ENCODE data around the gene KCNJ14. TPM values are rescaled to one million over a fixed set of nuclear protein-coding genes. Genes with fewer than 3 reads are reported as not detected.
A peak's percentile ranks its signal among the peaks of the same experiment; 100 is the strongest.

Gene KCNJ14
- total and polyA plus RNA-seq, 2 donors (not counting 3 experiments of a cell fraction or from before 2014, with no cell fraction given), result 0.26 to 1.4 TPM

DNA sequence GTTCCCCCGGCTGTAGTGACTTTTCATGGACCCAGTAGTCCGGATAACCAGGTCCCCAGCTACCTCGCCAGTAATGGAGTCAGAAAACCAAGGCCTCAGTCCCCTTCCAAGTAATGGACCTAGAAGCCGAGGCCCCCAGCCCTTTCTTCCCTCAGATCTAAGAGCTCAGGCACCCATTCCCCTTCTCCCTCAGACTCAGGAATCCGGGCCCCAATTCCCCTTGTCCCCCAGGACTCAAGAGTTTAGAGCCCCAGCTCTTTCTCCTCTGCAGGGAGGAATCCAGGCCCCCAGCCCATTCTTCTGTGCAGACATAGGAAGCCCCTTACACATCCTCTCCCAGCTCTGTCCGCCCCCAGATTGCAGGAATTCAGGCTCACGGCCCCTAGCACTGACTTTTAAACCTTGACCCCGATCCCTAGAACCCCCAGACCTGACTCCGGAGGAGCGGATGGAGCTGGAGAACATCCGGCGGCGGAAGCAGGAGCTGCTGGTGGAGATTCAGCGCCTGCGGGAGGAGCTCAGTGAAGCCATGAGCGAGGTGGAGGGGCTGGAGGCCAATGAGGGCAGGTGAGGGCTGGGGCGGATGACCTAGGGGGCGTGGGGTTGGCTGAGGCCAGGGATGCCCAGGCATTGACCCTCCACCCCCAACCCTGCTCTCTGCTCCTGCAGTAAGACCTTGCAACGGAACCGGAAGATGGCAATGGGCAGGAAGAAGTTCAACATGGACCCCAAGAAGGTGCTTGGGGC lies 14.7 kb downstream of the KCNJ14 start:
- TF ChIP-seq MAX (IDR thresholded peaks at IDR 0.05; ENCODE audit: insufficient read depth, insufficient read length) (no peak), JUN (IDR thresholded peaks at IDR 0.05; ENCODE audit: borderline replicate concordance, insufficient read depth, insufficient read length, low read depth) (no peak), POLR2A (IDR thresholded peaks at IDR 0.05; ENCODE audit: low read depth, low read length) (no peak), EZH2 (IDR thresholded peaks at IDR 0.05; ENCODE audit: borderline replicate concordance, low read depth, low read length, severe bottlenecking) (no peak), POLR2AphosphoS5 (IDR thresholded peaks at IDR 0.05; ENCODE audit: insufficient read depth, low read depth, low read length) (no peak), GATA2 (IDR thresholded peaks at IDR 0.05; ENCODE audit: insufficient read depth, insufficient read length, low read depth, low read length) (no peak)
- TF ChIP-seq, protein P1, sequence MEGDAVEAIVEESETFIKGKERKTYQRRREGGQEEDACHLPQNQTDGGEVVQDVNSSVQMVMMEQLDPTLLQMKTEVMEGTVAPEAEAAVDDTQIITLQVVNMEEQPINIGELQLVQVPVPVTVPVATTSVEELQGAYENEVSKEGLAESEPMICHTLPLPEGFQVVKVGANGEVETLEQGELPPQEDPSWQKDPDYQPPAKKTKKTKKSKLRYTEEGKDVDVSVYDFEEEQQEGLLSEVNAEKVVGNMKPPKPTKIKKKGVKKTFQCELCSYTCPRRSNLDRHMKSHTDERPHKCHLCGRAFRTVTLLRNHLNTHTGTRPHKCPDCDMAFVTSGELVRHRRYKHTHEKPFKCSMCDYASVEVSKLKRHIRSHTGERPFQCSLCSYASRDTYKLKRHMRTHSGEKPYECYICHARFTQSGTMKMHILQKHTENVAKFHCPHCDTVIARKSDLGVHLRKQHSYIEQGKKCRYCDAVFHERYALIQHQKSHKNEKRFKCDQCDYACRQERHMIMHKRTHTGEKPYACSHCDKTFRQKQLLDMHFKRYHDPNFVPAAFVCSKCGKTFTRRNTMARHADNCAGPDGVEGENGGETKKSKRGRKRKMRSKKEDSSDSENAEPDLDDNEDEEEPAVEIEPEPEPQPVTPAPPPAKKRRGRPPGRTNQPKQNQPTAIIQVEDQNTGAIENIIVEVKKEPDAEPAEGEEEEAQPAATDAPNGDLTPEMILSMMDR (IDR thresholded peaks at IDR 0.05; ENCODE audit: extremely low read depth in 1 of 2, insufficient read depth in 1 of 2, low read depth in 1 of 2, low read length in 2 of 2), result no peak
- peaks cover 17 to 41% of the 10 kb centered on the region in 2 experiments for H3K36me3 ChIP-seq (ENCODE audit: control insufficient read depth in 2 of 2, extremely low read depth in 1 of 2, insufficient read depth in 2 of 2, low read length in 2 of 2)
- peak overlapping the region; percentile 86 for H3K4me2 ChIP-seq (ENCODE audit: insufficient read depth, low read length)
- H3K9me1 ChIP-seq (replicated peaks; ENCODE audit: control insufficient read depth, extremely low read depth, insufficient read depth, low read length), result no peaks in the 10 kb centered on the region
- peak overlapping the region; percentile 98 for H3K9ac ChIP-seq (replicated peaks; ENCODE audit: extremely low read depth, insufficient read depth, low read length)
- ChIA-PET POLR2A (interaction anchor here (0.7 to 1.2 kb wide), 5 partner anchors 9 to 87 kb away, joined by 3 to 5 read pairs (median 3); no protein-coding TSS in a partner anchor), CTCF (interaction anchor here (0.7 to 1.4 kb wide), 5 partner anchors 9 to 119 kb away, joined by 3 to 9 read pairs (median 4); no protein-coding TSS in a partner anchor)
- peaks cover 8% of the 10 kb centered on the region for H3K4me1 ChIP-seq (ENCODE audit: control insufficient read depth, extremely low read depth, insufficient read depth, low read length)
- H4K20me1 ChIP-seq (replicated peaks; ENCODE audit: control insufficient read depth, extremely low read depth, insufficient read depth, low read length), result no peaks in the 10 kb centered on the region
- DNase-seq (ENCODE audit: low read depth, low spot score) (no peak), FAIRE-seq (no peak)
- TSS peak; percentile 46 for BruUV-seq (replicated peaks)
- H3K9me3 ChIP-seq (replicated peaks; ENCODE audit: control insufficient read depth, insufficient read depth, low read length), result no peaks in the 10 kb centered on the region
- no peak overlapping the region for H2AFZ ChIP-seq (ENCODE audit: low read depth, low read length)
- peak overlapping the region; percentile 74 to 85 (median 85) for H3K4me3 ChIP-seq (replicated peaks in 1 of 3; ENCODE audit: insufficient read depth in 1 of 3, low read depth in 1 of 3, low read length in 3 of 3)
- H3K27ac ChIP-seq (ENCODE audit: insufficient read depth, low read depth, low read length), result peak overlapping the region; percentile 38
- intact Hi-C loops (cut with micrococcal nuclease), result loop anchor here (2.0 kb wide), 4 partner anchors 23 to 149 kb away; partner anchors contain the start of genes GRWD1 and KDELR1
- H3K27me3 ChIP-seq (ENCODE audit: control insufficient read depth in 2 of 2, insufficient read depth in 2 of 2, low read length in 2 of 2), result no peaks in the 10 kb centered on the region
- dilution Hi-C loops (cut with MboI; ENCODE audit: extremely low pct_ligation_motif_present, low sequenced_read_pairs), result no loop called here
- peaks cover 22% of the 10 kb centered on the region for H3K79me2 ChIP-seq (ENCODE audit: control insufficient read depth, insufficient read depth, low read length)
